Gastroesophageal sphincter (tissue), 4 donors: ENCODE results near the gene PHF10. TPM values are rescaled to one million over a fixed set of nuclear protein-coding genes. Genes with fewer than 3 reads are reported as not detected.

ENCODE experiments used
- ATAC-seq: fragments of 150-250 bp; one replicate; pipeline ENCODE4 v1.9.1; 2016; ENCODE audit warnings: mild to moderate bottlenecking, moderate library complexity
- H3K27ac ChIP-seq, 4 donors: fragments of 200-600 bp; sonication (generic) in 3 of 4; 1 replicate in 3 of 4; 2 replicates in 1 of 4; pipeline ENCODE4 v1.5.1; 2016 to 2019
- H3K27me3 ChIP-seq: fragments of 200-600 bp; sonication (generic); one replicate; pipeline ENCODE4 v1.5.1; 2019
- H3K36me3 ChIP-seq, 2 donors: fragments of 200-600 bp; sonication (generic); one replicate each; pipeline ENCODE4 v1.5.1; 2019; ENCODE audit warnings: control low read depth in 1 of 2
- H3K4me1 ChIP-seq, 3 donors: fragments of 200-600 bp; sonication (generic); 1 replicate in 2 of 3; 2 replicates in 1 of 3; pipeline ENCODE4 v1.5.1; 2016 to 2019; ENCODE audit warnings: control low read depth in 2 of 3
- H3K4me3 ChIP-seq, 2 donors: fragments of 200-600 bp; sonication (generic); one replicate each; pipeline ENCODE4 v1.5.1; 2019; ENCODE audit warnings: mild to moderate bottlenecking in 1 of 2, moderate library complexity in 1 of 2
- H3K9me3 ChIP-seq, 3 donors: fragments of 200-600 bp; sonication (generic); one replicate each; pipeline ENCODE4 v1.5.1; 2017 to 2019; ENCODE audit warnings: control low read depth in 2 of 3
- CTCF ChIP-seq, 4 experiments: fragments of 200-600 bp in 2 of 4; fragments of 450-650 bp in 2 of 4; sonication (generic) in 1 of 4; IDR thresholded peaks; one replicate each; pipeline ENCODE4 v1.5.1; 2017 to 2019; ENCODE audit warnings: antibody characterized with exemption in 4 of 4, mild to moderate bottlenecking in 2 of 4, moderate library complexity in 2 of 4
- EP300 ChIP-seq: sonication (generic); formaldehyde crosslinking; IDR thresholded peaks from one replicate; pipeline ENCODE4 v1.6.1; 2017; ENCODE audit warnings: antibody characterized with exemption, mild to moderate bottlenecking
- POLR2A ChIP-seq, 2 donors: fragments of 450-650 bp; IDR thresholded peaks; one replicate each; pipeline ENCODE4 v1.6.1; 2017; ENCODE audit warnings: antibody characterized with exemption in 2 of 2, mild to moderate bottlenecking in 2 of 2, moderate library complexity in 1 of 2
- POLR2AphosphoS5 ChIP-seq: sonication (generic); formaldehyde crosslinking; IDR thresholded peaks from one replicate; pipeline ENCODE4 v1.6.1; 2017; ENCODE audit warnings: antibody characterized with exemption
- WGBS, 2 donors: methylation state at CpG; one replicate each; pipeline ENCODE4 v1.1.5; 2018; ENCODE audit warnings: low coverage in 1 of 2; 5-methylcytosine and 5-hydroxymethylcytosine counted together
- total RNA-seq, 4 donors: library from RNA; depleted of rRNA; stranded (reverse); fragments of >200 nt; gene quantifications; one replicate each; pipeline ENCODE4 v1.1.0, GENCODE V29; 2016

PHF10 gene
- total RNA-seq, 4 donors from 2014 or later, result 72.3 to 92.9 (median 82.5) TPM

GRCh38 chr6:169763308-169763707 is 39.0 kb upstream of the PHF10 start:
- Histone ChIP-seq H3K36me3 (peaks cover 0 to 99% of the 10 kb centered on the region in 2 donors), H3K4me3 (no peak overlapping the region), H3K9me3 (no peaks in the 10 kb centered on the region), H3K4me1 (no peaks in the 10 kb centered on the region), H3K27ac (no peak overlapping the region), H3K27me3 (no peaks in the 10 kb centered on the region)
- WGBS, 2 donors, result 60 to 80% methylated on average over 1 to 4 of the region's 10 CpGs
- ATAC-seq, result no peak
- TF ChIP-seq EP300, result no peak
- no peak for TF ChIP-seq CTCF (IDR thresholded peaks at IDR 0.05)
- TF ChIP-seq POLR2A (IDR thresholded peaks at IDR 0.05), result no peak
- TF ChIP-seq POLR2AphosphoS5, result no peak

DNA sequence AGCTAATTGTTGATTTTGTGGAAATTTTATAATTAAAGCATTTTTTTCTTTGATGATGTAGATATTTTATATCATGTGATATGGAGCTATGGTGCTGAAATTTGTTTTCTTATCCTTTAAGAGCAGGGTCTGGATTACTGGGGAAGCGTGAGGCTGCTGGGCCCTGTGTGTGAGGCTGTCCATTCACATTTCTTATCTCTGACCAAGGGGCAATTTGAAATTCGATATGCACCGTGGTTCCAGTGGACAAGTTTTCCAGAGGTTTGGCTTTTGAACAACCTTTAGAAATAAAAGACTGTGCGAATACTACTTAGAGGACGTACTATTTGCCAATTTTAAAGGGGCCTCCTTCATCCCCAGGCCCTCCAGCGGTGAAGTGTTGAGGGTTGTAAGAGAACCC is 30.9 kb upstream of the PHF10 start:
- Histone ChIP-seq H3K9me3 (no peaks in the 10 kb centered on the region), H3K36me3 (peaks cover 0 to 38% of the 10 kb centered on the region in 2 donors), H3K27me3 (no peaks in the 10 kb centered on the region), H3K4me3 (no peak overlapping the region), H3K4me1 (peaks cover 6 to 23% (median 9%) of the 10 kb centered on the region in 3 donors), H3K27ac (no peak overlapping the region)
- no peak for ATAC-seq
- TF ChIP-seq CTCF (IDR thresholded peaks at IDR 0.05), result no peak
- TF ChIP-seq EP300, result no peak
- no peak for TF ChIP-seq POLR2A (IDR thresholded peaks at IDR 0.05)
- TF ChIP-seq POLR2AphosphoS5, result no peak
- WGBS, 2 donors, result 83 to 86% methylated on average over 5 to 6 of the region's 6 CpGs

GRCh38 chr6:169752074-169752623 is 27.8 kb upstream of the PHF10 start:
- H3K36me3 ChIP-seq, result peaks cover 0 to 8% of the 10 kb centered on the region in 2 donors
- WGBS, 2 donors, result 11 to 25% methylated on average over 6 to 8 of the region's 19 CpGs
- H3K27me3 ChIP-seq, result no peaks in the 10 kb centered on the region
- no peak for TF ChIP-seq EP300
- no peaks in the 10 kb centered on the region for H3K9me3 ChIP-seq
- H3K27ac ChIP-seq, result peak overlapping the region; percentile 90 to 98 (median 96)
- peak overlapping the region; percentile 67 to 76 for H3K4me3 ChIP-seq
- no peak for ATAC-seq
- peaks cover 7 to 28% (median 9%) of the 10 kb centered on the region in 3 donors for H3K4me1 ChIP-seq

GRCh38 chr6:169751242-169752073 is 27.2 kb upstream of the PHF10 start, which contains the start of the genes DYNLT2 and ERMARD:
DYNLT2 (minus strand) TSS chr6:169751572; CDS start chr6:169751458, 114 bp downstream.
ERMARD (plus strand) TSS chr6:169751622; CDS start chr6:169751658, 36 bp downstream.
- Histone ChIP-seq H3K27ac (peak within 1 kb of the TSS; percentile 90 to 98 (median 96)), H3K4me3 (peak within 1 kb of the TSS; percentile 67 to 76), H3K36me3 (peaks cover 0 to under 1% of the 10 kb centered on the region in 2 donors), H3K9me3 (no peaks in the 10 kb centered on the region), H3K4me1 (peaks cover 7 to 28% (median 9%) of the 10 kb centered on the region in 3 donors), H3K27me3 (no peaks in the 10 kb centered on the region)
- ATAC-seq, result peak; percentile 99
- no peak for TF ChIP-seq EP300
- peak; percentile 82 to 85 for TF ChIP-seq POLR2A (IDR thresholded peaks at IDR 0.05)
- TF ChIP-seq CTCF (IDR thresholded peaks at IDR 0.05), result peak in 3 of 4 experiments; percentile 36 to 56 (median 40)
- peak; percentile 96 for TF ChIP-seq POLR2AphosphoS5
- WGBS, 2 donors, result 0% methylated on average over 4 to 5 of the region's 90 CpGs

GRCh38 chr6:169746556-169746955 is 22.3 kb upstream of the PHF10 start:
- no peaks in the 10 kb centered on the region for H3K27me3 ChIP-seq
- 93 to 100% methylated on average over 1 of the region's 1 CpG for WGBS, 2 donors
- ATAC-seq, result no peak
- H3K4me1 ChIP-seq, result peaks cover 4 to 14% (median 5%) of the 10 kb centered on the region in 3 donors
- H3K36me3 ChIP-seq, result no peaks in the 10 kb centered on the region
- H3K9me3 ChIP-seq, result no peaks in the 10 kb centered on the region
- no peak overlapping the region for H3K27ac ChIP-seq
- H3K4me3 ChIP-seq, result no peak overlapping the region
- no peak for TF ChIP-seq POLR2AphosphoS5
- TF ChIP-seq POLR2A (IDR thresholded peaks at IDR 0.05), result no peak
- TF ChIP-seq EP300, result no peak
- TF ChIP-seq CTCF (IDR thresholded peaks at IDR 0.05), result no peak
